ENCODE data around the gene ESR1.

GRCh38 chr6:152142105-152142504 is 334.6 kb downstream of the ESR1 start:
- TF ChIP-seq CTCF (conservative IDR thresholded peaks at IDR 0.05; ENCODE audit: low read length): no peak
- no peak for TF ChIP-seq EZH2phosphoT487 (IDR thresholded peaks at IDR 0.05; ENCODE audit: borderline replicate concordance, low read depth, low read length)
